ENCODE measurements around the gene PRR15.

- TF ChIP-seq, protein P1, sequence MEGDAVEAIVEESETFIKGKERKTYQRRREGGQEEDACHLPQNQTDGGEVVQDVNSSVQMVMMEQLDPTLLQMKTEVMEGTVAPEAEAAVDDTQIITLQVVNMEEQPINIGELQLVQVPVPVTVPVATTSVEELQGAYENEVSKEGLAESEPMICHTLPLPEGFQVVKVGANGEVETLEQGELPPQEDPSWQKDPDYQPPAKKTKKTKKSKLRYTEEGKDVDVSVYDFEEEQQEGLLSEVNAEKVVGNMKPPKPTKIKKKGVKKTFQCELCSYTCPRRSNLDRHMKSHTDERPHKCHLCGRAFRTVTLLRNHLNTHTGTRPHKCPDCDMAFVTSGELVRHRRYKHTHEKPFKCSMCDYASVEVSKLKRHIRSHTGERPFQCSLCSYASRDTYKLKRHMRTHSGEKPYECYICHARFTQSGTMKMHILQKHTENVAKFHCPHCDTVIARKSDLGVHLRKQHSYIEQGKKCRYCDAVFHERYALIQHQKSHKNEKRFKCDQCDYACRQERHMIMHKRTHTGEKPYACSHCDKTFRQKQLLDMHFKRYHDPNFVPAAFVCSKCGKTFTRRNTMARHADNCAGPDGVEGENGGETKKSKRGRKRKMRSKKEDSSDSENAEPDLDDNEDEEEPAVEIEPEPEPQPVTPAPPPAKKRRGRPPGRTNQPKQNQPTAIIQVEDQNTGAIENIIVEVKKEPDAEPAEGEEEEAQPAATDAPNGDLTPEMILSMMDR (IDR thresholded peaks at IDR 0.05): no peak
- no peak for TF ChIP-seq EZH2 (IDR thresholded peaks at IDR 0.05; ENCODE audit: borderline replicate concordance, insufficient read depth, low read depth, low read length, poor library complexity, severe bottlenecking)
Measured at GRCh38 chr7:29538389-29538788, 25.2 kb upstream of the PRR15 start.
